ENCODE results near the gene FAU. TPM values are rescaled to one million over a fixed set of nuclear protein-coding genes. Genes with fewer than 3 reads are reported as not detected.

Gene FAU
- polyA plus RNA-seq, 4 donors = 558 to 873 (median 611) TPM

- DNase-seq (ENCODE audit: low read depth in 4 of 4, low spot score in 3 of 4) = no peak
Measured at GRCh38 chr11:65136515-65137096, 14.7 kb upstream of the FAU start.

DNA sequence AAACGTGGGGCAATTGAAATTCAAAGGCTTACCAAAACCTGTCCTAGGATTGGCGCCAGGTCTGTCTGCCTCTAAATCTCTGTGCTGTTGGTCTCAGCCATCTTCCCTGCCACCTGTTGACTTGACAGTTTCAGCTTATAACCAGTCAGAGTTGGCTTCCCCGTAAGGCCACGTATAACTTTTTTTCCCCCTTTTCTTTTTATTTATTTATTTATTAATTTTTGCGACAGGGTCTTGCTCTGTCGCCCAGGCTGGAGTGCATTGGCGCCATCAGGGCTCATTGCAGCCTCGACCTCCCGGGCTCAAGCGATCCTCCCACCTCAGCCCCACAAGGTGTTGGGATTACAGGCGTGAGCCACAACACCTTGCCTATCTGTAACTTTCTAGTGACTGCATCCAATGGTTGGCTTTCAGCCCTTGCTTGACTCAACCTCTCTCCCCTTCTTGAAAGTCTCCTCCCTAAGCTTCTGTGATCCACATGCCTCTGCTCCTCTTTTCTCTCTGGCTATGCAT lies 13.8 kb upstream of the FAU start:
- DNase-seq (ENCODE audit: low read depth in 4 of 4, low spot score in 3 of 4) = no peak

DNA sequence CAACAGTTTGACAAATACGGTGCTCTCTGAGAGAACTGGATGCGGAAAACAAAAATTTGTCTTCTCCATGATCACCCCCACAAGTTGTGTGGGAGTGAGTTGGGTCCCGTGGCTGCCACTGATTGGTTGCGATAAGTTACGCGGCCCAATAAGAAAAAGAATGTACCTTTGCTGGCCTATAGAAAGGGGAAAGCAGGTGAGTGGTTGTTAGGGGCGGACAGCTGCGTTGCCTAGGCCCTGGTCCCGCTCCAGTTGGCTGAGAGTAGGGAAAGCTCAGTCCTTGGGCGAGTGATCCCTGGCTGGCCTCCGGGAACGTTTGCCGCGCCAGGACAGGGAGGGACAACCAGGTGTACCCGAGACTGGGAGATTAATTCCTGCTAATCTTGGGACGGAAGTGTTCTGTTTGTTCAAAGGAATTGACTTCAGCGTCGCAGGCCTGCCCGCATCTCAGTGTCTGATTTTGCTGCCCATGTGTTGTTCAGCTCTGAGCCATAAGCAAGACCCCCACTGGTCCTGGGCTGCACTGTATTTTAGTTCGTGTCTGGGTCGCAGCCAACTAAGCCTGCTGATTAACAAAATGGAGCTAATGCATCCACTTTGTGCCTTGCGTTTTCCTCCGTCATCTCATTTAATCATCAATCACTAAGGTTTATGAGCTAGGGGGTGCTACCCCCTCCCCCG lies 13.2 kb upstream of the FAU start:
- peak; percentile 89 to 95 (median 92) for DNase-seq (ENCODE audit: low read depth in 4 of 4, low spot score in 3 of 4)

DNA sequence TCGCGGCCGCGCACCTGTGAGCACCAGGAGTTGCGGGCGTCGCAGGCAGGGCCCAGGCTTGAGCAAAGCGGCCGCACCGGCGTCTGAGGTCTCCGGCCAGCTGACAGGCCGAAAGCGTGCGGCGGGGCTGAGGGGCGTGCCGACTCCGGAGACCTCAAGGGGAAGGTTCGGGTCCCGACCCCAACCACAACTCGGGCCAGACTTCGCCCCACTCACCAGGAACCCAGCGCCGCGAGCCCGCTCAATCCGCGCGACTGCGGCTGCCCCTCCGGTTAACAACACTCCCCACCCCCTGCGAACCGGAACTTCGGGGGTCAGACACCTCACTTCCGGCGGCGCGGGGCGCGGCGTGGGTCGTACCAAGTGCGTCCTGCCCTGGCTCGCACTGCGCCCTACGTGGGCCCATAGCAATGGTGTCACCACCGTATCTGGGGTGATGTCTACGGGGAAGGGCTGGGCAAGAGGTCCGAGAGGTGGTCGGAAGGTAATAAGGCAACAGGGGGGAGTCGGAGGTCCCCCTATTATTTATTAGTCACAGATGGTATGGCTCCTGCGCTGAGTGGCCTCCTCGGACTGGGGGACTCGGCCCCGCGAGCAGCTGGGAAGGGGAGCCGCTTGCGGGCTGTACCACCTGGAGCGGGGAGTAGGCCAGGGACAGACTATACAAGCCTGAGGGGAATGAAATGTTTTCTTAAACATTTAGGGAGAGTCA lies 12.5 kb upstream of the FAU start, which contains the start of gene SYVN1:
Gene SYVN1 (minus strand): TSS at position 280 of the 712 bp plus-strand sequence. CDS start 918 bp downstream, outside the sequence.
- DNase-seq (ENCODE audit: low read depth in 4 of 4, low spot score in 3 of 4) = peak; percentile 76 to 93 (median 84)

- no peak for DNase-seq (ENCODE audit: low read depth in 4 of 4, low spot score in 3 of 4)
Measured at GRCh38 chr11:65133724-65134123, 11.8 kb upstream of the FAU start.

DNA sequence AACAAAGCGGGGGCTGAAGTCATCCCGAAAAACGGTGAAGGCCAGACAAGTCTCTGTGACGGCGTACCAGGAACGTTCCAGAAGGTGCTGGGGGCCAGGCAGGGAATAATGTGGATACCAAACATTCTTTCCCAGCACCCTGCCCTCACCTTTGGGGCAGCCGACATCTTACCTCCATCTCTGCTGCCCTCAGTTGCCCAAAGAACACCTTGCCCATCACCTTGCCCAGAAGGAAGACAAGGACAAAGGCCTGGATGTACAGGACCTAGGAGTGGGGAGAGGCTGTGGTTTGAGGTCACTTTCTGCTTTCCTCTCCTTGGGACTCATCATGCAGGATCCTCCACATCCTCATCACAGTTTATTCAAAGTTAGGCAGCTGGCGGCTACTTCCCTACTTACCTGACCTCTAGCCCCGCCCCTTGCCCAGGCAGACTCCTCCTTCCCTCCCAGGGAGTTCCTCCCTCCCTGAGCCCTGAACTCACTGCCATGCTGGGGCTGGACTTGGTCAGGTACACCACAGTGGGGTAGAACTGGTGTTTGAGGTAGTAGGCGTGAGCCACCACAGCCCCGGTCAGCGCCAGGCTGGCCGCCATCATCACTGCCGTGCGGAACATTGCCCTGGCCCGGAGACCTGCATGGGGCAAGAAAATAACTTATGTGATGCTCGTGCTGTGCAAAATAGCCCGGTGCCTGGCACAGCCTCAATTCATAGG lies 11.2 kb upstream of the FAU start:
- DNase-seq (ENCODE audit: low read depth in 4 of 4, low spot score in 3 of 4) = no peak

DNA sequence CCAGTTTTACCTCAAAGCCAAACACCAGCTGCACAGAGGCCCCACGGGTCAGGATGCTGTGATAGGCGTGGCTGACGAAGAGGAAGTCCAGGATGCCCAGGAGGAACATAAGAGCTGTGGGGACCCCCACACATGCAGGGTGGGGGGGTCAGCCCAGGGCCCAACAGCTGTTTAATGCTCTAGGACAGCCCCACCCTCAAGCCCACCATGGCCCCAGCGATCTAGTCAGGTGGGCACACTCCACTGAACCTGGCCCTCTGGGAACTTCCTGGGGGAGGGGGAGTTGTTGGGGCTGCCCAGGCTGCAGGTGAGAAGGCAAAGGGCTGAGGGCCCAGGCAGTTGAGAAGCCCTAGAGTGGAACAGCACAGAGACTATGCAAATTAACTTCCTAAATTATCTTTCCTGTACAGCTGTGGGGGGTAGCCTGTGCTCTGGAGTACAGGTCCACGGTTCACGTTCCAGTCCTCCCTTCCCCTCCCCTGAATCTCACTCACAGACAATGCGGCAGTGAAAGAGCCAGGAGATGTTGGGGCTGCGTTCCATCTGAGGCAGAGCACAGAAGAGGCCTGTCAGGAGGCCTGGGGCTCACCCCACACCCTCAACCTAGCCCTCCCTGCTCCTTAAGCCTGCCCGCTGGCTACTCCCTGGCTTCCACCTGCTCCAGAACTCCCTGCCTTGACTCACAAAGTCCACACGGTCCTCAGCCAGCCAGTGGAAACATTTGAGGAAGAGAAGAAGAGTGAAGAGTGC lies 10.5 kb upstream of the FAU start:
- no peak for DNase-seq (ENCODE audit: low read depth in 4 of 4, low spot score in 3 of 4)

DNA sequence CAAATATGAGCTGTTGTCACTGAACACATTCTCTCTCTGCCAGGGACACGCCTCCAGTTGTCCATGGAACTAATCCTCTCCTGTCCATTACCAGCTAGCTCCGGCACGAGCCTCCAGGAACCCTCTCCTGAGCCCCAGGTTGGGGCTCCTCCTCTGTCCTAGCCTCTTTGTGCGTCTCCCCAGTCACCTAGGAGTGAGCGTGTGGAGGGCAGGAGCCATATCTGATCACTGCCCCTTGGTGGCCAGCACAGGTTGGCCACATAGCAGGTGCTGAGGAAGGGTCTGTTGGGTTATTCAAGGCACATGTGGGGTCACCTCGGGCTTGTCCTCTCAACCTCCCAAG lies 9.9 kb upstream of the FAU start:
- no peak for DNase-seq (ENCODE audit: low read depth in 4 of 4, low spot score in 3 of 4)

DNA sequence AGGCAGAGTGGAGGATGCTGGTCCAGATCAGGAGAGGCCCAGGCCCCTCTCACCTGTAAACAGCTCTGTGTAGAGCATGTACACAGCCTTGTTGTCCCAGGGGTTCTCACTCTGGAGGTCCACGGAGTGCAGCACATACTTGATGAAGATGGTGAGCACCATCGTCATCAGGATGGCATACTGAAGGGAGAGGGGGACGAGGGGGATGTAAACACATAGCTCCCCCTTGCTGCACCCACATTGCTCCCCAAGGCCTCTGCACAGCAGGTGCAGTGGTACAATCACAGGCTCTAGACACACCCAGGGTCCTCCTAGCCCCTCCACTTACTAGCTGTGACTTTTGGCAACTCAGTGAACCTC lies 9.5 kb upstream of the FAU start:
- DNase-seq (ENCODE audit: low read depth in 4 of 4, low spot score in 3 of 4) = no peak

DNA sequence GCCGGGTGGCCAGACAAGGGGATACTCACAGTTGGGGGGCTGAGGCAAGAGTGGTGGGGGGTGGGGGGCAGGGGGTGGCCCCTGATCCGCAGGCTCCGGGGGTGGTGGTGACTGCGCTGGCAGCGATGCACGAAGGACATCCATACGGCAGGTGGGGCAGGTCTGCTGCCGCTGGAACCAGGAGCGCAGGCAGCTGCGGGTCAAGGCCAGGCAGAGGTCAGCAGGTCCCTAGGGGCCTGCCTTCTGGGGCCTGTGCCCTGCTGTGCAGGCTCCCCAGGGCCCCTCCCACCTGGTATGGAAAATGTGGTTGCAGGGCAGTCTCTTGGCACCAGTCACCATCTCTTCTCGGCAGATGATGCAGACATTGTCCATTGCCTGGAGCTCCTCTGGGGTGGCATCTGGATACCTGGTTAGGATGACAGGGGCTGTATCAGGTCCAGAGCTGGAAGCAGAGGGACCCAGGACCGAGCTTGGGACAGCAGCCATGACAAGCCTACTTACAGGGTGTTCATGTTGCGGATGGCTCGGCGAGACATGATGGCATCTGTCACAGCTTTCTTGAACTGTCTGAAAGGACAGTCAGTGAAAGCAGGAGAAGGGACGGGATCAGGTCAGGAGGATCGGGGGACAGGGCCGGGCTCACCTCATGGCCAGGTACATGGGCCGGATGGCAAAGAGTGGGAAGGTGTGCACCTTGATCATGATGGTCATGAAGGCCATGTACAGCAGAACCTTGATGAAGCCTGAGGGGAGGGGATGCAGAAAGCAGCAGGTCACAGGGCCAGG lies 8.9 kb upstream of the FAU start:
- no peak for DNase-seq (ENCODE audit: low read depth in 4 of 4, low spot score in 3 of 4)

DNA sequence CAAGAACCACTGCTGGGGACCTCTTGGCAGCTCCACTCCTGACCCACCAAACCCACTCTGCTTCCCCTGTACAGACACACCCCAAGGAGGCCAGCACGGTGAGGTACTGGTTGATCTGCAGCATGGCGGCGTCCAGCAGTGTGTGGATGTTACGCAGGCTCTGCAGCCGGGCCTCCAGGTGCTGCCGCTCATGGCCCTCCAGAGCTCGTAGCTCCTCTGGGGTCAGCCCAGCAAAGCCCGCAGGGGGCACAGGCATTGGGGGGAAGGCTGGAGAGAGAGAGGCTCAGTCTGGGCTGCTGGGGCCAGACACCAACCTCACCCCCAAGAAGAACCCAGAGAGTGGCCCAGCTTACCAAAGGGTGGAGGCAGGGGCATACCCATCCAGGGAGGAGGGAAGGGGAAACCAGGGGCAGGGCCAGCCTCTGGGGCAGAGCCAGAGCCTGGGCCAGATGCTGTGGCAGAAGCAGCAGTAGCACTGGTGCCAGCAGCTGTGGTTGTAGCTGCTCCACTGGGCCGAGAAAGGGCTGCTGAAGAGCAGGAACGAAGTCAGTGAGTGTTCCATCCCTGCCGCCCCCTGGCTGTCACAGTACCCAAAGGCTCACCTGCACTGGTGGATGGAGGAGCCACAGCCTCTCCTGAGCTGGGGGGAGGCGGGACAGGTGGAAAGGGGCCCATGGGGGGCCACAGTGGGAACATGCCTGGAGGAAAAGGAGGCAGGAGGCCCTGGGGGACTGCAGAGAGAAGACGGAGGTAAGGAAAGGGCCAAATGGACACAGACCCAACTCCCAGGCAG lies 7.9 kb upstream of the FAU start:
- no peak for DNase-seq (ENCODE audit: low read depth in 4 of 4, low spot score in 3 of 4)

- no peak for DNase-seq (ENCODE audit: low read depth in 4 of 4, low spot score in 3 of 4)
Measured at GRCh38 chr11:65128182-65129145, 6.5 kb upstream of the FAU start.

- DNase-seq (ENCODE audit: low read depth in 4 of 4, low spot score in 3 of 4) = no peak
Measured at GRCh38 chr11:65127473-65128181, 5.7 kb upstream of the FAU start.

- no peak for DNase-seq (ENCODE audit: low read depth in 4 of 4, low spot score in 3 of 4)
Measured at GRCh38 chr11:65126624-65127274, 4.8 kb upstream of the FAU start.

- no peak for DNase-seq (ENCODE audit: low read depth in 4 of 4, low spot score in 3 of 4)
Measured at GRCh38 chr11:65125197-65126056, 3.5 kb upstream of the FAU start.
